Small intestine (tissue), 7 donors: ENCODE data around the gene LIG1. TPM values are rescaled to one million over a fixed set of nuclear protein-coding genes. Genes with fewer than 3 reads are reported as not detected.

ENCODE experiments used
- DNase-seq, 2 donors: peaks; one replicate each; pipeline versions ENCODE4 v3.0.0 to v3.0.0-alpha.2; 2013
- FAIRE-seq: peaks from 2 replicates; lab custom pipeline; 2012; peaks lifted over from hg19 to GRCh38; lab: Jason Lieb, UNC
- H3K27ac ChIP-seq, 3 donors: one replicate each; pipeline ENCODE4 v1.5.1; 2013; ENCODE audit warnings: low read length in 2 of 3, mild to moderate bottlenecking in 2 of 3, control low read depth in 1 of 3, inconsistent platforms in 1 of 3, low read depth in 1 of 3, moderate library complexity in 1 of 3
- H3K27me3 ChIP-seq, 3 donors: one replicate each; pipeline ENCODE4 v1.6.1; 2013; ENCODE audit warnings: low read length in 3 of 3, inconsistent platforms in 1 of 3; ENCODE audit not compliant: control insufficient read depth in 3 of 3, insufficient read depth in 3 of 3
- H3K36me3 ChIP-seq, 3 donors: one replicate each; pipeline ENCODE4 v1.6.1; 2013; ENCODE audit warnings: low read length in 3 of 3, inconsistent platforms in 1 of 3, low read depth in 1 of 3, mild to moderate bottlenecking in 1 of 3, moderate library complexity in 1 of 3; ENCODE audit not compliant: control insufficient read depth in 3 of 3, insufficient read depth in 2 of 3
- H3K4me1 ChIP-seq, 3 donors: one replicate each; pipeline ENCODE4 v1.6.1; 2013; ENCODE audit warnings: low read length in 2 of 3, inconsistent platforms in 1 of 3, low read depth in 1 of 3, mild to moderate bottlenecking in 1 of 3, moderate library complexity in 1 of 3; ENCODE audit not compliant: control insufficient read depth in 3 of 3, insufficient read depth in 2 of 3
- H3K4me3 ChIP-seq, 3 donors: one replicate each; pipeline ENCODE4 v1.5.1; 2013; ENCODE audit warnings: low read length in 3 of 3, control low read depth in 1 of 3, inconsistent platforms in 1 of 3, low read depth in 1 of 3, mild to moderate bottlenecking in 1 of 3, moderate library complexity in 1 of 3
- H3K9me3 ChIP-seq, 2 donors: one replicate each; pipeline ENCODE4 v1.6.1; 2013; ENCODE audit warnings: low read depth in 1 of 2, low read length in 1 of 2; ENCODE audit not compliant: control insufficient read depth in 2 of 2, insufficient read depth in 1 of 2
- WGBS, 3 donors: extraction: QIAGEN DNeasy Blood & Tissue Kit; methylation state at CpG; one replicate each; pipeline ENCODE4 v1.1.7; 2013; 5-methylcytosine and 5-hydroxymethylcytosine counted together
- polyA plus RNA-seq, 4 donors: library from polyadenylated mRNA; stranded (reverse) in 3 of 4; unstranded in 1 of 4; fragments of 200-250 nt in 3 of 4; fragments of 120-200 nt in 1 of 4; gene quantifications; one replicate each; pipeline versions ENCODE4 v1.2.1 to v1.2.3, GENCODE V29; 2013
- donor health status: healthy with polysubstance abuse.
- donor health status: control.
- donor health status: control.
- donor health status: Bipolar disorder and iron deficiency.
- donor health status: healthy.

LIG1 gene
- polyA plus RNA-seq, 4 donors: 27.3 to 44.3 (median 33.3) TPM

- DNase-seq: no peak
- H3K27ac ChIP-seq: peak overlapping the region in 2 of 3 donors; percentile 73 to 79
- WGBS, 3 donors: 5 to 12% (median 5%) methylated on average over 5 of the region's 5 CpGs
- H3K27me3 ChIP-seq: no peaks in the 10 kb centered on the region
- no peak for FAIRE-seq
- no peaks in the 10 kb centered on the region for H3K36me3 ChIP-seq
- no peaks in the 10 kb centered on the region for H3K9me3 ChIP-seq
- H3K4me1 ChIP-seq: peaks cover 0 to 8% (median 0%) of the 10 kb centered on the region in 3 donors
- peak overlapping the region in 2 of 3 donors; percentile 69 to 84 for H3K4me3 ChIP-seq
Measured at GRCh38 chr19:48203222-48203793, 33.2 kb upstream of the LIG1 start.

GRCh38 chr19:48196933-48197665 lies 27.0 kb upstream of the LIG1 start:
- no peak for FAIRE-seq
- 29 to 49% (median 45%) methylated on average over 13 of the region's 13 CpGs for WGBS, 3 donors
- Histone ChIP-seq H3K4me3 (no peak overlapping the region), H3K36me3 (peaks cover 0 to 12% (median 0%) of the 10 kb centered on the region in 3 donors), H3K9me3 (no peaks in the 10 kb centered on the region), H3K27ac (no peak overlapping the region), H3K27me3 (no peaks in the 10 kb centered on the region), H3K4me1 (no peaks in the 10 kb centered on the region)
- DNase-seq: peak in 1 of 2 donors; percentile 12

- no peaks in the 10 kb centered on the region for H3K9me3 ChIP-seq
- FAIRE-seq: no peak
- 47 to 67% (median 65%) methylated on average over 22 to 23 of the region's 23 CpGs for WGBS, 3 donors
- H3K36me3 ChIP-seq: peaks cover 0 to 15% (median 0%) of the 10 kb centered on the region in 3 donors
- DNase-seq: no peak
- no peak overlapping the region for H3K4me3 ChIP-seq
- no peaks in the 10 kb centered on the region for H3K4me1 ChIP-seq
- H3K27ac ChIP-seq: no peak overlapping the region
- no peaks in the 10 kb centered on the region for H3K27me3 ChIP-seq
Measured at GRCh38 chr19:48196321-48196763, 26.2 kb upstream of the LIG1 start.

- DNase-seq (no peak), FAIRE-seq (no peak)
- Histone ChIP-seq H3K9me3 (no peaks in the 10 kb centered on the region), H3K36me3 (peaks cover 0 to 18% (median 0%) of the 10 kb centered on the region in 3 donors), H3K4me3 (no peak overlapping the region), H3K27me3 (no peaks in the 10 kb centered on the region), H3K27ac (no peak overlapping the region), H3K4me1 (no peaks in the 10 kb centered on the region)
- 81 to 91% (median 89%) methylated on average over 86 to 95 of the region's 95 CpGs for WGBS, 3 donors
Measured at GRCh38 chr19:48194844-48195830, 25.0 kb upstream of the LIG1 start.

GRCh38 chr19:48194041-48194843 lies 24.1 kb upstream of the LIG1 start:
- 79 to 85% (median 83%) methylated on average over 32 to 36 of the region's 36 CpGs for WGBS, 3 donors
- peaks cover 0 to 18% (median 0%) of the 10 kb centered on the region in 3 donors for H3K36me3 ChIP-seq
- H3K9me3 ChIP-seq: no peaks in the 10 kb centered on the region
- DNase-seq (no peak), FAIRE-seq (no peak)
- no peak overlapping the region for H3K27ac ChIP-seq
- no peaks in the 10 kb centered on the region for H3K4me1 ChIP-seq
- H3K27me3 ChIP-seq: no peaks in the 10 kb centered on the region
- H3K4me3 ChIP-seq: no peak overlapping the region

GRCh38 chr19:48192750-48193149 lies 22.6 kb upstream of the LIG1 start:
- Histone ChIP-seq H3K27me3 (no peaks in the 10 kb centered on the region), H3K4me1 (no peaks in the 10 kb centered on the region), H3K9me3 (peaks cover 0 to 3% of the 10 kb centered on the region in 2 donors), H3K27ac (no peak overlapping the region), H3K4me3 (no peak overlapping the region), H3K36me3 (peaks cover 0 to 25% (median 0%) of the 10 kb centered on the region in 3 donors)
- WGBS, 3 donors: 79 to 91% (median 90%) methylated on average over 7 of the region's 7 CpGs
- no peak for FAIRE-seq
- no peak for DNase-seq

GRCh38 chr19:48190885-48191284 lies 20.7 kb upstream of the LIG1 start:
- 85 to 91% (median 89%) methylated on average over 3 of the region's 3 CpGs for WGBS, 3 donors
- Histone ChIP-seq H3K4me3 (no peak overlapping the region), H3K9me3 (peaks cover 0 to 3% of the 10 kb centered on the region in 2 donors), H3K27me3 (no peaks in the 10 kb centered on the region), H3K4me1 (no peaks in the 10 kb centered on the region), H3K36me3 (peaks cover 0 to 24% (median 0%) of the 10 kb centered on the region in 3 donors), H3K27ac (no peak overlapping the region)
- FAIRE-seq (no peak), DNase-seq (no peak)
